GM18499 (cell line): Measurements from ENCODE around the gene TANGO6.

Source experiments
- ATAC-seq: cut with Tn5 transposase; IDR thresholded peaks from one replicate; pipeline ENCODE4 v1.9.1; 2021; ENCODE audit warnings: moderate number of reproducible peaks; ENCODE audit not compliant: insufficient read depth, unreplicated experiment

The TANGO6 gene

DNA sequence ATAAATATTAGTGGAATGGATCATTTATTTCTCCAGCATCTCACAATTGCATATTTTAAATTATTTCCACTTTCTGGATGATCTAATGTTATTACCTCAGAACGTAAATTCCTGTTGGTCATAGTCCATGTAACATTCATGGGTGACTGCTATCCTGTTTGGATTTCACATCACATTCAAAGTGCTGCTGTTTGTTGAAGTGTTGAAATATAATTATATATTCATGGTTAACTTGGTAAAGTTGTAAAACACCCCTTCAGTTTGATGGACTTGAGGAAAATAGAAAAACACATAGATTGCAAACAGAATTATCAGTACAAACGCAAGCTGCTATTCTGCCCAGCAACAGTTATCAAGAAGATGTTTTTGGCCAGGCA, 59.6 kb downstream of the TANGO6 start:
- no peak for ATAC-seq

DNA sequence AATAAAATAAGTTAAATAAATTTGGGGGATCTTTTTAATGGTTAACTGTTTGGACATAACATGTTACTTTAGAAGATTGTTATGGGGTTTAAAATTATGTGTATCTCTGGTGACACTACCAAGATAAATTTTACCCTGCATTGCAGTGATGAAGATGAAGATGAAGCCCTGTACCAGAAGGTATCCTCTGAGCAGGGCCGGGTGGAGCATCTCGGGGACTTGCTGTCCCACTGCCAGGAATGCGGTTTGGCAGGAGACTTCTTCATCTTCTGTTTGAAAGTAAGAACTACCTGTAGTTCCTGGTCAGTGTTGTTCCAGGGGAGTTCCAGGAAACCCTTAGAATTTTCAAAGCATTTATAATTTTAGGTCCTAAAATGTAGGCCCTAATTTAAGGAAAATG, 64.0 kb downstream of the TANGO6 start:
- ATAC-seq, result no peak

DNA sequence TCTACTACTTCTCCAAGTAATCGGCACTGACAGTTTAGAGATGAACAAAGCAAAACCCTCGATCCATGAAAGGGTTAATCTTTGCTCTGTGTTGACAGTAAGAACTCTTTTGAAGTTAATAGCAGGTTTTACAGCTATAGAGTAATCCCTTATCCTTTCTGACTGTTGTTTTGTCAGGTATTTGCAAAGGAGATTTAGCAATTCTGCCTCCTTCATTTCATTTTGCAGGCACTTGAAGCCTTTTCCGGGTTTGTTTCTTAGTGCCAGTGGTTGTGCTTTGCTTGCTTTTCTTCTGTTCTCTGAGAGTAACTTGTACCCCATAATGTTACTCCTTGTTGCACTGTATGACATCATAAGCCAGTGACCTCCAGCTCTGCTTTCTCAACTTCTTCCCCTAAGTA, 64.5 kb downstream of the TANGO6 start:
- no peak for ATAC-seq

DNA sequence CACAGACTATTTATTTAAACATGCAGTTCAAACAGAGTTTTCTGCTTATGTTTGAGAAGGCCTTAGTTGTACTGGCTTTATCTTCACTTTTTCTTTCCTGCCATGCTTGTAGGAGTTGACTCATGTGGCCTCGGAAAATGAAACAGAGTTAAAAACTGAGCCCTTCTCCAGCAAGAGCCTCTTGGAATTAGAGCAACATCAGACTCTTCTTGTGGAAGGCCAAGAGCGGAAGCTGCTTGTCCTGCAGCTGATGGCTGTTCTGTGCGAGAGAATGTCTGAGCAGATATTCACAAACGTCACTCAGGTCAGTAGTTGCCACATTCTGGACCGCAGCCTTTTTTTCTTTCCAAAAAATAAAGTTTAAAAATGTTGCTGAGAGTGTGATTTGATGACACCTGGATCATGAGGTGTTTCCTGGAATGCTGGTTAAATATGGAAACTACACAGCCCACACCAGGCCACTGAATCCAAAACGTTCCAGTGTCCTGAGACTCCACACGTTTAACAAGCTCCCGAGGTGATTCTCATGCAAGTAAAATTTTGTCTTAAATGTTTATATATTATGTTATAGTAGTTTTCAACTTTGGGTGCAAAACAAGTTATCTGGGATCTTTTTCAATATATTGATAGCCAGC, 65.9 kb downstream of the TANGO6 start:
- no peak for ATAC-seq

DNA sequence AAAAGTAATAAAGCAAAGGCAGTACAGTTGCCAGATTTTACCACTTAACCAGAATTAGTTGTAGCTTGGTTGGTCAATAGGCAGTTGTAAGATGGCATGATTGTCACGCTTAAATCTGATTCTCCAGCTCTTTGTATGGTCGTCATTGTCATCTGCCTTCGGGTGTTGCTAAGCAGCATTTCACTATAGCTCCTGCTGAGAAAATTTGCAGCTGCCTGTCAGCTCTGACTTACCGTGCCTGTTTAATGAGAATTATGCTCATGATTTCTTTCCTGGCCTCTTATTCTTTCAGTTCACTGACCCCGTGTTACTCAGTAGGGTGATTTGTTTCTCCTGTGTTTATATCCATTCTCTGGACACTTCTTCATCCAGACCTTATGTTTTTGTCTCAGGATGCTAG, 66.7 kb downstream of the TANGO6 start:
- no peak for ATAC-seq

DNA sequence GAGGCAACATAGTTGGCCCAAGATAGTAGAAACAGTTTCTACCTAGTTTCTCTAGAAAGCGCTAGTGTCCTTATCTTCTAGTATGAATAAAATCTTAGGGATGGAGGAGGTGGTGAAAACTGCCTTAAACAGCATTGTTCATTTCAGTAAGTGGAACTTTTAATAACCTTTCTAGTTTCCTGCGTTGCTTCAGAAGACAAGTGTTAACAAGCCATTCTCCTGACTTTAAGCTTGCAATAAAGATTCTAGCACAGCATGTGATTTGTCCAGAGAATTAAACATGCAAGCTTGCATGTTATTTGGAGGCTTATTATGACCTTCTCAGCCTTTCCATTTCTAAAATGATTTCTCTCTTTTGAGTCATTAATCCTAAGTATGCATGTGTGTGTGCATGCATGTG, 72.3 kb downstream of the TANGO6 start:
- no peak for ATAC-seq

DNA sequence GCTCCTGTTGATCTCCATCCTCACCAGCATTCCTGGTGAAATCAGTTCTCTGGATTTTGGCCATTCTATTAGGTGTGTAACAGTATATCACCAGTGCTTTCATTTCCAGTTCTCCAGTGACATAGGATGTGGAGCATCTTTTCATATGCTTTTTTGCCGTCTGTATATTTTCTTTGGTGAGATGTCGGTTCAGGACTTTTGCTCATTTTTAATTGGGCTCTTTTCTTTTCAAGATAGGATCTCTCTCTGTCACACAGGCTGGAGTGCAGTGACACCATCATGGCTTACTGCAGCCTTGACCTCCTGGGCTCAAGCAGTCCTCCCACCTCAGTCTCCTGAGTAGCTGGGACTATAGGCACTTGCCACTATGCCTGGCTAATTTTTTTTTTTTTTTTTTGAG, 74.2 kb downstream of the TANGO6 start:
- ATAC-seq, result no peak

DNA sequence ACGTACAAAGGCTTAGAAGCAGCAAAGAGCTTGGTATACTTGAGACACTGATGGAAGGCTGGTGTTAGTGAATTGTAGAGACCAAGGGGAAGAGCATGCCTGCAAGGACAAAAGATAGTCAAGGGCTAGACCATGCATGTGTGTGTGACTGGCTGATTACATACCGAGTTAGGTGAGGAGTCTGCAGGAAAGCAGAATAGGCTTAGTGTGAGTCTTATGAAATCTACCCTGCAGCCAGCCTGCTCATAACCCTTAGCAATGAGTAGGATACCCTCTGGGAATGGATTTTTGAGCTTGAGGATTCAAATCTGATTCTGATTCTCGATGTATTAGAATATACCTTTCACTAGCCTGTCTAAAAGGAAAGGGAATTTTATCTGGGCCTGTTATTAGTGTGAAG, 77.0 kb downstream of the TANGO6 start:
- no peak for ATAC-seq

DNA sequence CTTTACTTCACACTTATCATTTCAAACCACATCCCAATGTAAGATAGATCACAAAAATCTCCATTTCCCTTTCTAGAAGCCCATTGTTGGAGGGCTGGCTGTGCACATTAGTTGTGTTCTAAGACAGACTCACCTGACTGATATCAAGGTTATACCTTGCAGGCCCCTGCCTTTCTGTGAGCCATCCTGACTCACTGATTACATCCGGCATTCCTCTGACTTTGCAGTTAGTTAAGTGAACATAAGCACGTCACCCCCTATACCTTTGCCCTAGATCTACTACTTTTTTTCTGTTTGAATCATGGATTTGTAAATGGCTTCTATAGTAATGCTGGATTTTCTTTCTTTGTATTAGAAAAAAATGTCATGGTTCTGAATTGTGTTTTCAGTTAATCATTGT, 78.3 kb downstream of the TANGO6 start:
- ATAC-seq, result no peak

DNA sequence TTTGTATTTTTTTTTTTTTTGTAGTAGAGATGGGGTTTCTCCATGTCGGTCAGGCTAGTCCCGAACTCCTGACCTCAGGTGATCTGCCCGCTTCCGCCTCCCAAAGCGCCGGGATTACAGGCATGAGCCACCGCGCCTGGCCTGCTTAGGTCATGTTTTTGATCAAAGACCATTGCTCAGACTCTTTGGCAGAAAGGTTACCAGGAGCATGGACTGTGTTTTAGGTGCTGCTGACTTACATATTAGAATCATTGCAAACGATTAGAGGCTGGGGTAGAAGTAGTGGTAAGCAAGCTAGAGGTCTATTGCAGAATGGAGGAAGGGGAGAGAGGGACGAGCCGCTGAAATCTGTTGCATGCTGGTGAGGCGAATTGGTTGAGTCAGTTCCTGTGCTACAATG, 79.8 kb downstream of the TANGO6 start:
- ATAC-seq, result no peak

DNA sequence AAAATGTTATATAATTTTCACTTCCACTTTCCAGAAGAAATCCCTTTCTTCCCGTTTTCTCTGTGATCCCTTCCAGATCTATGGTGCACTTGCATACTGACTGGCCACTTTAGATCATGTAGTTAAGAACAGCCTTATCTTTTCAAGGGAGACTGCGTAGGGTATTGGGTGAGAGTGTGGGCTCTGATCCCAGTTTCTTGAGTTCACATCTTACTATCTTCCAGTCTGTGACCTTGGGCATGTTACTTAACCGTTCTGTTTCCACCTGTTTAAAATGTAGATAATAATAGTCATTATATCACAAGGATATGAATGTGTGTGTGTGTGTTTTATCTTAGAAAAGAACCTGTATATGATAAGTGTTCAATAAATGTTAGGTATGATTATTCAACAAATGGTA, 83.7 kb downstream of the TANGO6 start:
- ATAC-seq, result no peak

DNA sequence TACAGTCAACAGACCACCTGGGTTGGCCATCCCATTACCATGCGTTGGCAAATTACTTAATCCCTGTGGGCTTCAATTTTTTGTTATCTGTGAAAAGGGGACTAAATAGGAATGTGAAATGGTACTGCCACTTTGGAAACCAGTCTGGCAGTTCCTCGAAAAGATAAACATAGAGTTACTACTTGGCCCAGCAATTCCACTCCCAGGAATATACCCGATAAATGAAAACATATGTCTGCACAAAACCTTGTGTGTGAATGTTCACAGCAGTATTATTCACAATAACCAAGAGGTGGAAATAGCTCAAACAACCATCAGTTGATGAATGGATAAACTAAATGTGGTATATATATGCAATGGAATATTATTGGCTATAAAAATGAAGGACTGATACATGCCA, 87.9 kb downstream of the TANGO6 start:
- no peak for ATAC-seq

DNA sequence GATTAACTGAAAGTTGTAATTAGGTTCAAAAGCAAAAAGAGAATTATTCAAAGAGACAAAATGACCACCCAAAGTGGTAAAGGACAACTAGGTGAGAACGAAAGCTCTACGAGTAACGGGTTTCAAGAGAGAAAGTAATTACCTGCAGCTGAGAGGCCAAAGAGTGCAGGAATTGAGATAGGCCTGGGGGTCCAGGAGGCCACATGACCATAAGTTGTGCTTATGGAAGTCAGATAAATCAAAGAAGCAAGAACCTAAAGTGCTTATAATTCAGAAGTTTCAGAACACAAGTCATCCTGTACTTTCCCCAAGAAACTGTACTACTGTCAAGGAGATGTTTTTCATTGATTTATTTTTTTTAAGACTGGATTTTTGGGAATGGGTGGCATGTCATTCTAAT, 91.1 kb downstream of the TANGO6 start:
- no peak for ATAC-seq

DNA sequence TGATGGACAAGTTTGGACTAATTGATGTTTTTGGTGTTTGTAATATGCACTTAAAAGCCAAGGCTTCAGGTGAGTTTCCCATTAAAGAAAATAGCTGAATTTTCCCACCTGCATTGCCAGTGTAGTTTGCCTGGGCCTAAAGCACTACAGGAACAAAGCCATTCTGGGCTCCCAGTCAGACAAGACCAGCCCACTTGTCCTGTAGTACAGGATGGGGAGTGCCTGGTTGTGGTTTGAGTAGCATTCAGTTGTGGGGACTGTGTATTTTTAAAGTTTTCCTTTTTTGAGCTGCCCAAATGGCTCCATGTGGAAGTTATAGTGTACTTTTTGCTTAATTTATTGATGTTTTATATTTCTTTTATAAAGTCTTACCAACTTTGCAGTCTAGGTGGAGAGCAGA, 91.7 kb downstream of the TANGO6 start:
- ATAC-seq, result no peak

DNA sequence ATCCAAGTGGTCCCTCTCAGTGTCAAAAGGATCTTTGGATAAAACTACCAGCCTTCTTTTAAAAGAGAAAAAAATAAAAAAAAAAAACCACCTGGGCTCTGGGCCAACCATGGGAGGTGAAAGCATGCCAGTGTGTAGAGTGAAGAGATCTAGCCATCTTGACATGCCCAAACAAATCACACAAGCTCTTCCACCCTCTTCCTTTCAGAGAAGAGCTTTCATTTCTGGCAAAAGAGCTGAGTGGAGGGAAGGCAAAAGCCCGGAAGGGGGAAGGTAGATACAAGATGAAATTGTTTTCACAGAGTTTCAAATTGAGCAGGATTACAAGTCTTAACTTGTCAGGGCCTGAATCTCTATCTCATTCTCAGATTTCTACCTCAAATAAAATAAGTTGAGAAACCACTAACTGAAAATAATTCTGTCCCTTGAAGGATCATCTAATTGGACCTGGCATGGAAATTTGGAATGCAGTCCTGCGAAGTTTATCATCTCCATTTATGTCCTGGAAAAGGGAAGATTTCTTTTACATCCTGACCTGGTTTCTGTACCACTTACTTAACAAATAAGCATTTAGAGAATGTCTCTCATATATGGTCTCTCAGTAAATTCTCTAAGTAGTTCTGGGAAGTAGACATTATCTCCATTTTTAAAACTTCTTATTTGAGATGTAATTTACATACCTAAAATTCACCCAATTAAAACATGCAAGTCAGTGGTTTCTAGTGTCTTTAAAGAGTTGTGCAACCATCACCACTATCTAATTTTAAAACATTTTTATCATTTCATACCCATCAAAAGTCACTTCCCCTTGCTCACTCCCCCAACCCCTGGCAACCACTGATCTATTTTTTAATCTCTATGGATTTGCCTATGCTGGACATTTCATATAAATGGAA, 93.7 kb downstream of the TANGO6 start:
- no peak for ATAC-seq

DNA sequence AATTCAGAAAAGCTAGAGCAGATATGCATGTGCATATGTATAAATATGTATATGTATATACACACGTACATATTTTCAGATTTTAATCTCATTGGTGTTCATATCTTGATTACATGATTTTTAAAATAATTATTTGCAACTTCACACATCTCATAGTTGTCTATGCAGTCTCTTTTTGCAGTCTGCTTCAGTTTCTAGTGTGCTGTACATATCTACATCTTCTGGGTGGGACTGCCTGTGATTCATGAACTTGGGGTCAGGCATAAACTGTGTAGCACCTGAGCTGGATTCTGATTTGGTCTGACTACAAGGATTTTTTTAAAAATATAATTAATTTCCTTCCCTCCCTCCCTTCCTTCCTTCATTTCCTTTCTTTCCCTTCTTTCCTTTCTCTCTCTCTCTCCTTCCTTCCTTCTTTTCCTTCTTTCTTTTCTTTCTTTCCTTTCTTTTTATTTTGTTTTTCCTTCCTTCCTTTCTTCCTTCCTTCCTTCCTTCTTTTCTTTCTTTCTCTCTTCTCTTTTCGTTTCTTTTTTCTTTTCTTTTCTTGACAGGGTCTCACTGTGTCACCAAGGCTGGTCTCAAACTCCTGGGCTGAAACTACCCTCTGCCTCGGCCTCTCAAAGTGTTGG, 96.5 kb downstream of the TANGO6 start:
- no peak for ATAC-seq

DNA sequence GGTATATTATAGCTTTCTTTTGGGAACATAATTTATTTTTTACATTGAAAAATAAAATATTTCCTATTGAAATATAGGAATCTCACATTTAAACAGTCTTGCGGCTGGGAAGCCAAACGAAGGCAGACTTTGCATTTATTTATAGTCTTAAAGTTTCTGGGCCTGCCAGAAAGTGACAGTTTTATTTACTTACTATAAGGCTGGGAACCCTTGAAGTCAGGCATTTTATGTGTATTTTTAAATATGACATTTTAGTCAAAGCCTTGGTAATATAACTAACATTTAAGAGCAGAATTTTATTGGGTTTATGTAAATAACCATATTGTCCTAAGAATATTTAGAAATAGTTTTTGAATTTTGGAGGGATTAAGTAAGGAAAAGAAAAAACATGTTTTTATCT, 97.5 kb downstream of the TANGO6 start:
- ATAC-seq, result no peak

DNA sequence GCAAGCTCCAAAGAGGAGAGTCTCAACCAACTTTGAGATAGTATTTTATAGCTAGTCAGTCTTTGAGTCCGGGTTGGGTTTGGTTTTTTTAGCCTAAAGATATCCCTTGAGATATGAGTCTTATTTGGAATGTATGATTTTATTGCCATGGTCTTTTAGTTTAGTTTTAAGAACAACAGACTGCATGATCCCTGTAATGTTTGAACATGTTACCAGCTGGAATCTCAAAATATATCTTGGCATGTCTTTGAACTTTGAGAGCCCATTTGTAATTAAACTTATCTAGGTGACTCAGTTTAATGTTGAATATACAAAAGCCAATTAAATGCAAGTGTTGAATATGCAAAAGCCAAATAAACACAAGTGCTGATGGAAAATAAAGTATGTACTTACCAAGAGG, 100.6 kb downstream of the TANGO6 start:
- no peak for ATAC-seq

DNA sequence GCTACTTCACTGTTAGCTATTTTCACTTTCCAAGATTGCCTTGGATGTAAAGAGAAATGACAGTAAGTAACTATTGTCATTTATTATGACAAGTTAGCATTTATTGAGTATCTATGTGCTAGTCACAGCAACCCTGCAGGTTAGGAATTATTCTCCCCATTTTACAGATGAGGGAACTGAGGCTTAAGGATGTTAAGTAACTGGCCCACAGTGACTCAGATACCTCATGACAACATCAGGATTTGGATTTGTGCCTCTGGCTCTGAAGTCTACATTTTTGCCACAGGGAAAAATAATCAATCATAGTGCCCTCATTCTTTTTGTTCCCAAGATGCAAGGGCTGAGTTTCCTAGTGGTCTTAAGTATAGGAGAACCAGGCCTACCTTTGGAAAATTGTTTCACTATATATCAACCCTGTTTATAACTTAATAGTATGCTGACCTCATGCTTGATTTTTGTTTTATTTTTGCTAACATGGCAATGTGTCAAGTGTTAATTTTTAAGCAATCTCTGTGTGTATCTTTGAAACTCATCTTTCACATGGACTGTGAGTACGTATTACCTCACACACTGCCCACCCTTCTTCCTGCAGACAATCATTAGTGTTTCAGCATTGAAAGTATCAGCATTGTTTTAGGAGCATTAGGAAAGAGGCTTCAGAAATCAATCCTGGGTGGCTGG, 105.0 kb downstream of the TANGO6 start:
- ATAC-seq, result no peak

DNA sequence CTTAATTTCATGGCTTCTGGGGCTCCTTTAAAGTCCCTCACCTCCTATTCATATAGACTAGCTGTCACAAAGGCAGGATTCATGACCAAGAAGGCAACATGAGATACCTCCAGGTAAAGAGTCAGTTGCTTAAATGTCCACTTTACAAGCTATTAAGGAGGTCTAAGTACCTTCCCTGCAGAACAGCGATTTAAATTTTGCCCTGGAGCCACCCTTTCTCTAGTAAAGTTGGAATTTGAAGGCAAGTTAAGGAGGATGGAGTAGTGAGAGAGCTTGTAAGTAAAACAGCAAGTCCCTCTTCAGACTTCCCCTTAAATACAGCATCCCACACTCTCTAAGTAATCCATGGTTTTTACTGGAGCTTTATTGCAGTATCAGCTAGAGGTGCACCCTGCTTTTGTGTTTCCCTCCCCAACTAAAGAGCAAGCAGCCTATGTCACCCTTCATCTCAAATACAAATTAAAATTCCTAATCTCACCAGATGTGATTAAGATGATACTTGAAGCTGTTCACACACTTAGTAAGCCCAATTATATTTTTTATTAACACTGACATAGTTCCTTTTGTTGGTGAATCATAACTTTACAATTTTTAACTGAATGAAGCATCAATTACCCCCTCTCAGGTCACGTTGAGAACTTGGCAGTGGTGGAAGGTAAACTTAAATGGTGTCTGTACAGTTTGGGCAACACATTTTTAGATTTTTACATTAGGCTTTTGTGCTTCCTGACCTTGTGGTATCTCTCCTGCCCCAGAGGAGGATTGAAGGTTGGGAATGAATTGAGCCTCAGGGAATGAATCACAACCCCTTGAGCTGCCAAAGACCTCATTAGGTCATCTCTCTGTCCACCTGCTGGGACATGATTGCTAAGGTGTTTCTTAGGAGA, 108.9 kb downstream of the TANGO6 start:
- ATAC-seq, result no peak
